NCI-H524 (cell line): ENCODE results near the gene CDH4.

Source experiments
- DNase-seq, 2 experiments: peaks; one replicate each; lab custom pipeline; 2025; lab: John Stamatoyannopoulos, UW

The CDH4 gene

GRCh38 chr20:61948586-61949362, 696.7 kb downstream of the CDH4 start:
- DNase-seq: no peak

DNA sequence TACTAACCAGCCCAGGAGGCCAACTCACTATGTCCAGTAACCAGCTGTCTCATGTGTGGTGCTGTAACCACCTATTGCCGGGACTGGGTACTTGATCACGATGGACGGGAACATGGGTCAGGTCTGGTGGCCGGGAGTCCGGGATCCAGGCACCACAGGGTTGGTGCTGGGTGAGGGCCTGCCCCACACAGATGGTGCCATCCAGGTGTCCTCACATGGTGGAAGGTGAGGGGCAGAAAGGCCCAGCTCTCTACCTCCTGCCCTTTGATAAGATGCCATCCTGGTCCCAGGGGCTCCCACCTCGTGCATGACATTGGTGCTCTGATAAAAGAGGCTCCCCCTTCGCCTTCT, 697.3 kb downstream of the CDH4 start:
- DNase-seq: no peak

DNA sequence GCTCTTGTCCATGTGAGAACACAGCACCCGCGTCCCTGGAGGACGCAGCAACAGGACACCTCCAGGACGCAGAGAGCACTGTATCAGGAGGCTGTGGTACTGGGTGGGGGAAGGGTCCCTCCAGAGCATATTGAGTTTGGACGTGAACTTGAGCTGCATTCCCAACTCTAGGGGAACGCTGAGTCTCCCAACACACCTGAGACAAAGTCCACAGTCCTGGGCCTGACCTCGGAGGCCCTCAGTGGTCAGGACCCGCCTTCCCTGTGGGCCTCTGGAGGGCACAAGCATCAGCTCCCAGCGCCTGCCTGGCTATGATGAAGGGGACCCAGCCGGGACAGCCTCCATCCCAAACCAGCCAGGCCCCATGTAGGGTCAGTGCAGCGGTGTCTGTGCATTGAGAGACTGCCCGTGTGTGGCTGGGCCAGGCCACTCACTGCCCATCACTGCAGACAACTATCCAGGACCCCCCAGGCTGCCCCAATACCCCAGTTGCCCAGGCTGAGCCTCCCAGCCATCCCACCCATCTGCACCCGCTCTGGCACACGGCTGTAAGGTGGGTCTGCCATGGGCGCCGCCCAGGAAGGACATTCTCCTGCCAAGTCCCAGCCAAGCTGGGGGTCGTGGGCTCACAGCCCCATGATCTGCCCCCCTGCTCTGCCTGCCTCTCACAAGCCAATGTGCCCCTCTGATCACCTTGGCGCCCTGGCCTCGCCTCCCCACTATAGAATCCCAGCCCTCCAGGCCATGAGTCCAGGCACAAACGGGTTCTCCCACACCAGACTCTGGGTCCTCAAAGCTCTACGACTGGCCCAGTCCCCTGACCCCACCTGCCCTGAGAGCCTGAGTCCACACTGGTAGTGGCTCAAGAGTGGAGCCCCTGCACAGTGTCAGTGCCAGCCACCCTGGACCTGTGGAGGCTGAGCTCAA, 697.9 kb downstream of the CDH4 start:
- DNase-seq: no peak

DNA sequence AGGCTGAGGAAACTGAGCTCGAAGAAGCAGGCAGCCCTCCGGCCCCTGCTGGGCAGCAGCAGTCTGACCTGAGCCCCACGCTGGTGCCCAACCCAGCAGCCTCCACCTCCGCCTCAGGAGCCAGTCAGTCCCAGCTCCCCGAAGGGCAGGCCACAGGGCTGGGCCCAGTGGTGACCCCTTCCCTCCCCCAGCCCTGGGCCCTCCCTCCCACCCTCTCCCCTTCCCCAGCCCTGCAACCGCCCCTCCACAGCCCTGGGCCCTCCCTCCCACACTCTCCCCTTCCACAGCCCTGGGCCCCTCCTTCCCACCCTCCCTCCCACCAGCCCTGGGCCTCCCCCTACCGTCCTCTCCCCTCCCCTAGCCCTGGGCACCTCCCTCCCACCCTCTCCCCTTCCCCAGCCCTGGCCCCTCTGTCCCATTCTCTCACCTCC, 698.6 kb downstream of the CDH4 start:
- DNase-seq: no peak

- DNase-seq: no peak
These were observed 699.9 kb downstream of the CDH4 start for GRCh38 chr20:61951695-61952533.

DNA sequence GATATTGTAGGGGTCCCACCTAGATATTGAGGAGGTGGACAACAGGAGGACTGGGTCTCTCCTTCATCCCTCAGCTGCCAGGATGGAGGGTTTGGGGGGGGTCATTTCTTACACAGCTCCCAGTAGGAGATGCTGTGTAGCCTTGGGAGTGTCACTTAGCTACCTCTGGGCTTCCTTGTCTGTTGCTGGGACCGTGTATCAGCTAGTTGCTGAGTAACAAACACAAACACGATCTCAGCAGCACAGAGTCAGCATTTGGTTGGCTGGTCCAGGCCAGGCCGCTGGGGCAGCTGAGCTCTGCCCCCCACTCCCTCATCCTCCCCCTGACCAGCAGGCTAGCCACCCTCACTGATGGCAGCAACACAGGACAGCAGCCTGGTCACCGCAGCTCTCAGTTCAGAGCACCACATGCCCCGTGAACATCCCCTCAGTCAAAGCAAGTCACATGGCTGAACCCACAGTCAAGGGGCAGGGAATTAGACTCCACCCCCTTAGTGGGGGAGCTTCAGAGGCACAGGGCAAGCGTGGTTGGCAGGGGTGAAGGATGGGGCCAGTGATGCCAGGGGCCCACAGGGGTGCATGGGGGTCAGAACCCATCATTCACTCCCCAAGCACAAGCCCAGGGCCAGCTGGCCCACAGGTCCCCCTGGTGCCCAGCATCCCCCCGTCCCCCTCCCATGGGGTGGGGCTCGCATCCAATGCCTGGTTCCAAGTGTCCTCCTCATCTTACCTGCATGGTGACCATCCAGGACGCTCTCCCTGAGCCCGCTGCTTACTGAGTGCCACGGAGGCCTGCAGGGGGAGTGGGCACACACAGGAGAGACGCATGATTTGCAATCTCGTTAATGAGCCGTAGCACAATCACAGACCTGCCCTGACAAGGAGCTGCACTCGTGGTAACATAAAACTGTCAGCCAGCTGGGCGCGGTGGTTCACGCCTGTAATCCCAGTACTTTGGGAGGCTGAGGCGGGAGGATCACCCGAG, 701.3 kb downstream of the CDH4 start:
- no peak for DNase-seq

DNA sequence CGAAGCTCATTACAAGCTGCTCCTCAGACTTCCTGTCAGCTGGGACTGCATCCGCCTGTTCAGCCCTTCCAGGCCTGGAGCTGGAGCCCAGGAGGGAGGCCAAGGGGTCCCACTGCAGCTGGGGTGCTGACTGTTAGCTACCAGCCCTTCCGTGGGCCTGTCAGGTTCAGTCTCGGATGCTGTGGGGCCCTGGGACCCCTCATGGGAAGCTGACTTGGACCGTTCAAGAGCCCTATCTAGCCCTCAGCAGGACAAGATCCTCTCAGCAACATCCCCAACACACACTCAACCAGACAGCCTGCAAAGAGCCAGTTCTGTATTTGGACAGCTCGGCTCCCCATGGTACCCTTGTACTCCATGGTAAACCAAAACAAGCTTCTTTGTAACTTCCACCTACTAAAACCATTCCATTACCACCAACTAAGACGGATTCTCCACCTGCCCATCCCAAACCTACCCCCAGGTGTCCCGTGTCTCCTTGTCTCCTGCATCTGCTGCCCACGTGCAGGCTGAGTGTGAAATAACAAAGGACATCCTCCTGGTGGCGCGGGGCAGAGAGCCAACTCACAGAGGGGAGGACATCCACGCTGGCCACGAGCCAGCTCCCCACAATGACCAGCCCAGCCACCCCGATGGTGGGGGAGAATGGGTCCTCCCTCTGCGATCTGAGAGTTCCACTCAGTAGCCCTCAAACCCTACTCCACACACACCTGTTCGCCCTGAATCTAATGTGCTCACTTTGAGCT, 702.4 kb downstream of the CDH4 start:
- no peak for DNase-seq

DNA sequence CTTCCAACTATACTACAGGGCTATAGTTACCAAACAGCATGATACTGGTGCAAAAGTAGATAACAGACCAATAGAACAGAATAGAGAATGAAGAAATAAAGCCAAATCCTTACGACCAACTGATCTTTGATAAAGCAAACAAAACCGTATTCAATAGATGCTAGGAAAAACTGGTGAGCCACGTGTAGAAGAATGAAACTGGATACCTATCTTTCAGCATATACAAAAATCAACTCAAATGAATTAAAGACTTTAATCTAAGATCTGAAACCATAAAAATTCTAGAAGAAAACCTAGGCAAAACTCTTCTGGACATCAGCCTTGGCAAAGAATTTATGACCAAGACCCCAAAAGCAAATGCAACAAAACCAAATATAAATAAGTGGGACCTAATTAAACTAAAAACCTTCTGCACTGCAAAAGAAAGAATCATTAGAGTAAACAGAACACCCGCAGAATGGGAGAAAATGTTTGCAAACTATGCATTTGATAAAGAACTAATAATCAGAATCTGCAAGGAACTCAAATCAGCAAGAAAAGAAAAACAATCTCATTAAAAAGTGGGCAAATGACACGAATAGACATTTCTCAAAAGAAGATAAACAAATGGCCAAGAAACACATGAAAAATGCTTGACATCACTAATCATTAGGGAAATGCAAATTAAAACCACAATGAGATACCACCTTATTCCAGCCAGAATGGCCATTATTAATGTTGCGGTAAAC, 703.8 kb downstream of the CDH4 start:
- no peak for DNase-seq

DNA sequence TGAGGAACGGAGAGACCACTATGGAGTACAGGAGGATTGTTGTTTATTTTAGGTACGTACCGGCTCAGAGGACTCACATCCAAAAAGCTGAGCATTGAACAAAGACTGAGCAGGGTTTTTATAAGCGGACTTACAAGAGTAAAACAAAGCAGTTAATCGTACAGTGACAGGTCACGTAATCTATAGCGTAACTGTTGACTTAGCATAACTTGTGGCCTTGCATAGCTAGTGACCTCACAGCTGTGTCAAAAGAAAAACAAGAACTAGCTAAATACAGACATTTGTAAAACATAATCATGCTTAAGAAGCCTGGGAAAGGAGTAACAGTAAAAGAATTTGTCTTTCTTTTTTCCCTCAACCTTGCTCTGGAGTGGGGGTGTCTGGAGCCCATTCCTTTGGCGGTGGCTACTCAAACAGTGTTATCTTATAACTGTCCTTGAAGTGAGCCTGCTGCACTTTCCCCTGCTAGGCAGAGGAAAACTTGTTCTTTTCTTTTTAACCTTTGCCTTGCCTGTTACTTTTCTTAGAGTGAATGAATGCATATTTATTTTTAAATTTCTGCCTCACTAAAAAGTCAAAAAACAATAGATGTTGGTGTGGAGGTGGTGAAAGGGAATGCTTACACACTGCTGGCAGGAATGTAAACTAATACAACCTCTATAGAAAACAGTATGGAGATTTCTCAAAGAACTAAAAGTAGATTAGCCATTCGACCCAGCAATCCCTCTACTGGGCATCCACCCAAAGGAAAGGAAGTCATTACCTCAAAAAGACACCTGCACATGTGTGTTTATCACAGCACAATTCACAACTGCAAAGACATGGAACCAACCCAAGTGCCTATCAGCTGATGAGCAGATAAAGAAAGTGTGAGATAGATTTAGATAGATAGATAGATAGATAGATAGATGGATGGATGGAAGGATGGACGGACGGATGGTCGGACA, 704.6 kb downstream of the CDH4 start:
- no peak for DNase-seq

DNA sequence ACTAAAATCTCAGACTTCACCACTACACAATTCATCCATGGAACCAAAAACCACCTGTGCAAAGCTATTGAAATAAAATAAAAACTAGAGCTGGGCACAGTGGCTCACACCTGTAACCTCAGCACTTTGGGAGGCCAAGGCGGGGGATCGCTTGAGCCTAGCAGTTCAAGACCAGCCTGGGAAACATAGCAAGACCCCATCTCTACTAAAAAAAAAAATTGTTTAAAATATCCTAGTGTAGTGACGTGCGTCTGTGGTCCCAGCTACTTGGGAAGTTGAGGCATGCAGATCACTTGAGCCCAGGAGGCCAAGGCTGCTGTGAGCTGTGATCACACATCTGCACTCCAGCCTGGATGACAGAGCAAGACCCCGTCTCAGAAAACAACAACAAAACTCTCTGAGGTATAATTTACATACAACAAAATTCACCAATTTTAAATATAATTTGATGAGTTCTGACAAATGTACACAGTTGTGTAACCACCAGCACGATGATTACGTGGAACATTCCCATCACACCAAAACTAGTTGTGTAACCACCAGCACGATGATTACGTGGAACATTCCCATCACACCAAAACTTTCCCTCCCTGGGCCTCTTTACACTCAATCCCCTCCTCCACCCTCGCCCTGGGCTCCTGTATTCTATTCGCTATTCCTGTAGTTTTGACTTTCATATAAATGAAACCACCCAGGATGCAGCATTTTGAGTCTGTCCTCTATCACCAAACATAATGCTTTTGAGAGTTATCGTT, 706.1 kb downstream of the CDH4 start:
- no peak for DNase-seq

DNA sequence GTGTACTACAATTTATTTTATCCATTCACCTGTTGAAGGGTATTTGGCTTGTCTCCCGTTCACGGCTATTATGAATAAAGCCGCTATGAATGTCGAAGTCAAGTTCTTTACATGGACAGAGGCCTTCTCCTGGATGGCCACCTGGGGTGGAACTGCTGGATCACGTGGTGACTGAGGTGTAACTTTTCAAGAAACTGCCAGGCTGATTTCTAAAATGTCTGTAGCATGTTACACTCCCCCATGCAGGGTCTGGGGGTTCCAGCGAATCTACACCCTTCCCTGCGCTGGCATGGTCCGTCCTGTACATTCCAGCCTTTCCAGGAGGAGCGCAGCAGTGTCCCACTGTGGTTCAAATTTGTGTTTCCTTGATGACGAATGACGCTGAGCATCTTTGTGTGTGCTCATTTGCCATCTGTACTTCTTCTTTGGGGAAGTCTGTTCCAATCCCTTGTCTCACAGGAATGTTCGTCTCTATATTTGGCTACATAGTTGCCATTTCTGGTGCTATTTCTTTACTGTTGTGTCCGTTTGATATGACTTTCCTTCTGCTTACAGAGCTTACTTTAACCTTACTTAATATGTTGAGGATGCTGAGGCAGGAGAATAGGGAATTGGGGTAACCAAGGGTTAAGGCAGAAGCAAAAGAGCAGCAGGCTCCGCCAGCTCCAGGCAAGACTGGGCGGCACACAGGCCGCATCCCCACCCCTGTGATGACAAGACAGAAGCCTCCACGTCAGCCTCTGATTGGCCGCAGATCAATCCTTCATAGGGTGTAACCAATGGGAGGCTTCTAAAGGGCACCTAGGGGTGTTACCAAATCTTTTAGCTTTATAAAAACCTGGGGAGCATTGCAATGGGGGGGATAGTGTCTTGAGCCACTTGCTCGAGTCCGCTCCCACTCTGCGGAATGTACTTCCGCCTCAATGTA, 707.0 kb downstream of the CDH4 start:
- DNase-seq: no peak

DNA sequence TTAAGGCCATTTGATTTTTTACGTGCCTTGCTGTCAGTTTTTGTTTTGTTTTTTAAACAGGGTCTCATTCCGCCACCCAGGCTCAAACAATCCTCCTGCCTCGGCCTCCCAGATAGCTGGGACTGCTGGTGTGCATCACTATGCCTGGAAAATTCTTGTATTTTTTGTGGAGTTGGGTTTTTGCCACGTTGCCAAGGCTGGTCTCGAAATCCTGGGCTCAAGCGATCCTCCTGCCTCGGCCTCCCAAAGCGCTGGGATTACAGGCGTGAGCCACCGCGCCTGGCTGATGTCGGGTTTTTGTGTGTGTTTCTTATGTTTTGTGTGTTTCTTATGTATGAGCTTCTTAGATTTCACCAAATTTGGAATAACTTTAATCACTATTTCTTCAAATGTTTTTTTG, 708.8 kb downstream of the CDH4 start:
- DNase-seq: no peak

DNA sequence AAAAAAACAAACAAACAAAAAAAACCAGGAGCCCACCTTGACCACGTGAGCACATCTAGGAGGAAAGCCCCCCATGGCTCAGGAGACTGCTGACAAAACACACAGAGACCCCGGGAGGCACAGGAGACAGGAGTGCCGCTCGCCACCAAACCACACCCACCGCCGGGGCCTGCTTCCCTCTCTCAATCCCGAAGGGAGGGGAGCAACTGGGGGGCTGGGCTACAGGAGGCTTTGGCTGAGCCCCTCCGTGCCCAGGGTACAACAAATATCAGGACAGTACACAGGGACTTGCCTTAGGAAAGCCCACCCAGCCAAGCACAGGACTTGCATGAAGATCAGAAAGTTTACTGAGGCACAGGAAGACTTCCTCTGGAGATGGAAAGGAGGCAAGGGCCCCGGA, 711.1 kb downstream of the CDH4 start:
- no peak for DNase-seq

- no peak for DNase-seq
These were observed 712.0 kb downstream of the CDH4 start for GRCh38 chr20:61963885-61964674.

- DNase-seq: no peak
These were observed 712.9 kb downstream of the CDH4 start for GRCh38 chr20:61964675-61965605.
